Ovary (tissue), 9 donors: ENCODE data around the gene DIP2C. TPM values are rescaled to one million over a fixed set of nuclear protein-coding genes. Genes with fewer than 3 reads are reported as not detected.
"Not testable (repeated sequence)": the region's sequence is repeated elsewhere in the genome, so short reads cannot be mapped to it uniquely, and the experiment has no call there.

Source experiments
- DNase-seq, 5 donors: peaks; one replicate each; pipeline ENCODE4 v3.0.0-alpha.2; 2019 to 2020
- H3K27ac ChIP-seq, 2 donors: fragments of 200-600 bp; one replicate each; pipeline versions ENCODE4 v1.5.1 to v1.8.0; 2019 to 2022
- H3K27me3 ChIP-seq: fragments of 200-600 bp; one replicate; pipeline ENCODE4 v1.8.0; 2022
- H3K36me3 ChIP-seq: fragments of 200-600 bp; sonication (generic); one replicate; pipeline ENCODE4 v1.5.1; 2019
- H3K4me1 ChIP-seq: one replicate; pipeline ENCODE4 v1.8.1; 2013; ENCODE audit warnings: mild to moderate bottlenecking, moderate library complexity; ENCODE audit not compliant: insufficient read depth
- H3K4me3 ChIP-seq: fragments of 200-600 bp; sonication (generic); one replicate; pipeline ENCODE4 v1.5.1; 2017
- H3K9me3 ChIP-seq, 2 donors: fragments of 200-600 bp in 1 of 2; sonication (generic) in 1 of 2; one replicate each; pipeline versions ENCODE4 v1.5.1 to v1.8.1; 2013 to 2019; ENCODE audit warnings: mild to moderate bottlenecking in 1 of 2, moderate library complexity in 1 of 2
- EP300 ChIP-seq: sonication (generic); formaldehyde crosslinking; IDR thresholded peaks from one replicate; pipeline ENCODE4 v1.6.1; 2017; ENCODE audit warnings: antibody characterized with exemption
- POLR2A ChIP-seq: fragments of 450-650 bp; IDR thresholded peaks from one replicate; pipeline ENCODE4 v1.6.1; 2017; ENCODE audit warnings: antibody characterized with exemption, mild to moderate bottlenecking, moderate library complexity
- WGBS, 3 donors: extraction: QIAGEN DNeasy Blood & Tissue Kit in 1 of 3; methylation state at CpG; one replicate each; pipeline versions ENCODE4 v1.1.5 to v1.1.7; 2013 to 2017; 5-methylcytosine and 5-hydroxymethylcytosine counted together
- intact Hi-C, 4 donors: fragments of 100-400 bp; cut with DNase I; formaldehyde crosslinking; loops; one replicate each; pipeline versions ENCODE4 v1.11.0 to v1.15.1; 2022 to 2023
- polyA plus RNA-seq, 2 donors: library from polyadenylated mRNA; stranded (reverse); fragments of 200-250 nt in 1 of 2; fragments of 350-450 nt in 1 of 2; fragmentation: Illumina TruSeq in 1 of 2; extraction: RNeasy Lipid Tissue Mini Kit (QIAGEN cat#74804) in 1 of 2; gene quantifications; one replicate each; pipeline ENCODE4 v1.2.3, GENCODE V29; 2013 to 2014
- total RNA-seq, 7 donors: library from RNA; depleted of rRNA in 2 of 7; stranded (reverse); fragments of >200 nt in 2 of 7; fragmentation: NEBNext Ultra II Directional in 3 of 7; extraction: Animal tissue kit (Norgen Biotek cat#: 25700) in 3 of 7; gene quantifications; one replicate each; pipeline versions ENCODE4 v1.1.0 to v1.2.4, GENCODE V29; 2016 to 2023
- TF ChIP-seq, protein P1 (sequence below), 3 donors: fragments of 450-650 bp in 2 of 3; fragments of 200-600 bp in 1 of 3; IDR thresholded peaks; one replicate each; pipeline versions ENCODE4 v1.5.1 to v1.8.0; 2016 to 2022; ENCODE audit warnings: antibody characterized with exemption in 3 of 3, mild to moderate bottlenecking in 1 of 3
- donor health status: DM: no; HTN: no; CAD: no; lungs with moderate emphysema.
- donor health status: DM: no; HTN: no; CAD: no.
- donor health status: Bipolar disorder and iron deficiency.
- donor health status: DM: yes; HTN: yes; CAD: no.
- donor health status: DM: no; HTN: no; CAD: no.
- donor health status: DM: yes; HTN: yes; CAD: no.

DIP2C gene
- total and polyA plus RNA-seq, 9 donors, result 10.1 to 29.4 (median 22.2) TPM

GRCh38 chr10:635088-635861 is 54.2 kb downstream of the DIP2C start:
- no peaks in the 10 kb centered on the region for H3K27me3 ChIP-seq
- no peaks in the 10 kb centered on the region for H3K36me3 ChIP-seq
- TF ChIP-seq, protein P1, sequence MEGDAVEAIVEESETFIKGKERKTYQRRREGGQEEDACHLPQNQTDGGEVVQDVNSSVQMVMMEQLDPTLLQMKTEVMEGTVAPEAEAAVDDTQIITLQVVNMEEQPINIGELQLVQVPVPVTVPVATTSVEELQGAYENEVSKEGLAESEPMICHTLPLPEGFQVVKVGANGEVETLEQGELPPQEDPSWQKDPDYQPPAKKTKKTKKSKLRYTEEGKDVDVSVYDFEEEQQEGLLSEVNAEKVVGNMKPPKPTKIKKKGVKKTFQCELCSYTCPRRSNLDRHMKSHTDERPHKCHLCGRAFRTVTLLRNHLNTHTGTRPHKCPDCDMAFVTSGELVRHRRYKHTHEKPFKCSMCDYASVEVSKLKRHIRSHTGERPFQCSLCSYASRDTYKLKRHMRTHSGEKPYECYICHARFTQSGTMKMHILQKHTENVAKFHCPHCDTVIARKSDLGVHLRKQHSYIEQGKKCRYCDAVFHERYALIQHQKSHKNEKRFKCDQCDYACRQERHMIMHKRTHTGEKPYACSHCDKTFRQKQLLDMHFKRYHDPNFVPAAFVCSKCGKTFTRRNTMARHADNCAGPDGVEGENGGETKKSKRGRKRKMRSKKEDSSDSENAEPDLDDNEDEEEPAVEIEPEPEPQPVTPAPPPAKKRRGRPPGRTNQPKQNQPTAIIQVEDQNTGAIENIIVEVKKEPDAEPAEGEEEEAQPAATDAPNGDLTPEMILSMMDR (IDR thresholded peaks at IDR 0.05), result no peak
- TF ChIP-seq POLR2A (no peak), EP300 (no peak)
- 89 to 97% (median 90%) methylated on average over 22 to 25 of the region's 25 CpGs for WGBS, 3 donors
- H3K4me3 ChIP-seq, result no peak overlapping the region
- peak in 1 of 5 donors; percentile 34 for DNase-seq
- H3K4me1 ChIP-seq, result peaks cover 5% of the 10 kb centered on the region
- intact Hi-C loops, result no loop called here
- H3K27ac ChIP-seq, result no peak overlapping the region
- no peaks in the 10 kb centered on the region for H3K9me3 ChIP-seq

DNA sequence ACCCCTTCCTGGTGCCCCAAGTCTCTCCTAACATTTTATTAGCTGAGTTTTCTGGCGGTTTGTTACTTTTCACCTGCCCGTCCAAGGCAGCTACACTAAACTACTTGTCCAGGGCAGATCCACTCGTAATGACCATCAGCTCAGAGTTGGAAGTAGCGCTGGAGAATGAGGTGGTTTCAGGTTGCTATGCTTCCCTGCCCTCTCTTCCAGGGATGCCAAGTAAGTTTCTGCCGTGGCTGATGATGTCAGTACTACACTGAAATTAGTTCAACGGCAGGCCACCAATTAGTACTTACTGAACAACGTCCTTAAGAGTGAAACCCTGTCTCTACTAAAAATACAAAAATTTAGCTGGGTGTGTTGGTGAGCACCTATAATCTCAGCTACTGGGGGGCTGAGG is 55.2 kb downstream of the DIP2C start:
- intact Hi-C loops, result no loop called here
- H3K36me3 ChIP-seq, result no peaks in the 10 kb centered on the region
- no peak overlapping the region for H3K27ac ChIP-seq
- no peak overlapping the region for H3K4me3 ChIP-seq
- H3K9me3 ChIP-seq, result no peaks in the 10 kb centered on the region
- 64 to 79% (median 73%) methylated on average over 7 of the region's 7 CpGs for WGBS, 3 donors
- no peaks in the 10 kb centered on the region for H3K27me3 ChIP-seq
- DNase-seq, result no peak
- TF ChIP-seq EP300, result no peak
- TF ChIP-seq, protein P1 (IDR thresholded peaks at IDR 0.05), result no peak
- TF ChIP-seq POLR2A, result no peak
- peaks cover 5% of the 10 kb centered on the region for H3K4me1 ChIP-seq

GRCh38 chr10:633279-634245 is 55.9 kb downstream of the DIP2C start:
- Histone ChIP-seq H3K4me3 (no peak overlapping the region), H3K4me1 (peaks cover 5% of the 10 kb centered on the region), H3K36me3 (no peaks in the 10 kb centered on the region), H3K27ac (no peak overlapping the region), H3K9me3 (no peaks in the 10 kb centered on the region), H3K27me3 (no peaks in the 10 kb centered on the region)
- DNase-seq, result peak in 2 of 5 donors; percentile 14 to 50
- 34 to 62% (median 53%) methylated on average over 39 of the region's 39 CpGs for WGBS, 3 donors
- no peak for TF ChIP-seq POLR2A
- TF ChIP-seq, protein P1 (IDR thresholded peaks at IDR 0.05), result no peak
- no peak for TF ChIP-seq EP300
- intact Hi-C loops, result no loop called here

- H3K27ac ChIP-seq, H3K4me1 ChIP-seq, H3K9me3 ChIP-seq, H3K27me3 ChIP-seq, H3K4me3 ChIP-seq, intact Hi-C loops, H3K36me3 ChIP-seq: not testable (repeated sequence)
- 94 to 97% (median 95%) methylated on average over 16 to 21 of the region's 21 CpGs for WGBS, 3 donors
- peak in 1 of 5 donors; percentile 24 for DNase-seq
Observed at GRCh38 chr10:632807-633177, 56.7 kb downstream of the DIP2C start.

GRCh38 chr10:632155-632806 is 57.2 kb downstream of the DIP2C start:
- H3K4me1 ChIP-seq, H3K27me3 ChIP-seq, H3K9me3 ChIP-seq, H3K4me3 ChIP-seq, H3K27ac ChIP-seq, intact Hi-C loops, H3K36me3 ChIP-seq: not testable (repeated sequence)
- WGBS, 3 donors, result 94 to 97% (median 97%) methylated on average over 16 to 38 of the region's 51 CpGs
- peak in 1 of 5 donors; percentile 25 for DNase-seq
